ENCODE measurements around the gene PPT1.

DNA sequence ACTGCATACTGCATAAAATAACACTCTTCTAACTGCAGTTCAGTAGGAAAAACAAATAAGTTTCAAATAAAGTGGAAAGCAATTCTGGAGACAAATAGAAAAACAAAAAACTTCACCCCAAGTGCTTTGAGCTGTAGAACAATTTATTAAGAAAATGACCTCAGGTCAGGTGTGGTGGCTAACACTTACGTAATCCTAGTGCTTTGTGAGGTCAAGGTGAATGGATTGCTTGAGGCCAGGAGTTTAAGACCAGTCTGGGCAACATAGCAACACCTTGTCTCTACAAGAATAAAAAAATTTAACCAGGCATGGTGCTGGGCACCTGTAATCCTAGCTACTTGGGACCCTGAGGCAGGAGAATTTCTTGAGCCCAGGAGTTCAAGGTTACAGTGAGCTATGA, 5.0 kb upstream of the PPT1 start:
- TF ChIP-seq, protein P1, sequence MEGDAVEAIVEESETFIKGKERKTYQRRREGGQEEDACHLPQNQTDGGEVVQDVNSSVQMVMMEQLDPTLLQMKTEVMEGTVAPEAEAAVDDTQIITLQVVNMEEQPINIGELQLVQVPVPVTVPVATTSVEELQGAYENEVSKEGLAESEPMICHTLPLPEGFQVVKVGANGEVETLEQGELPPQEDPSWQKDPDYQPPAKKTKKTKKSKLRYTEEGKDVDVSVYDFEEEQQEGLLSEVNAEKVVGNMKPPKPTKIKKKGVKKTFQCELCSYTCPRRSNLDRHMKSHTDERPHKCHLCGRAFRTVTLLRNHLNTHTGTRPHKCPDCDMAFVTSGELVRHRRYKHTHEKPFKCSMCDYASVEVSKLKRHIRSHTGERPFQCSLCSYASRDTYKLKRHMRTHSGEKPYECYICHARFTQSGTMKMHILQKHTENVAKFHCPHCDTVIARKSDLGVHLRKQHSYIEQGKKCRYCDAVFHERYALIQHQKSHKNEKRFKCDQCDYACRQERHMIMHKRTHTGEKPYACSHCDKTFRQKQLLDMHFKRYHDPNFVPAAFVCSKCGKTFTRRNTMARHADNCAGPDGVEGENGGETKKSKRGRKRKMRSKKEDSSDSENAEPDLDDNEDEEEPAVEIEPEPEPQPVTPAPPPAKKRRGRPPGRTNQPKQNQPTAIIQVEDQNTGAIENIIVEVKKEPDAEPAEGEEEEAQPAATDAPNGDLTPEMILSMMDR (IDR thresholded peaks at IDR 0.05; ENCODE audit: poor library complexity) = no peak
- TF ChIP-seq EZH2phosphoT487 (IDR thresholded peaks at IDR 0.05; ENCODE audit: low read depth, severe bottlenecking, unreplicated experiment) = no peak
